Loucy (cell line): ENCODE data around the gene COL13A1.

ENCODE experiments used
- H2AFZ ChIP-seq: fragments of 200-600 bp; sonication (generic); 2 replicates; pipeline ENCODE4 v1.6.0; 2016; ENCODE audit warnings: antibody characterized with exemption, mild to moderate bottlenecking, low read length, moderate library complexity
- H3F3A ChIP-seq: fragments of 200-600 bp; 2 replicates; pipeline ENCODE4 v1.6.0; 2016; ENCODE audit warnings: antibody characterized with exemption, low read depth, mild to moderate bottlenecking
- H3K27me3 ChIP-seq: fragments of 200-600 bp; sonication (generic); 2 replicates; pipeline ENCODE4 v1.6.1; 2014; ENCODE audit warnings: low read length, mild to moderate bottlenecking; ENCODE audit not compliant: insufficient read depth, poor library complexity, severe bottlenecking
- H3K36me3 ChIP-seq: fragments of 200-600 bp; sonication (generic); 2 replicates; pipeline ENCODE4 v1.6.1; 2016; ENCODE audit warnings: low read length; ENCODE audit not compliant: insufficient read depth
- H3K4me1 ChIP-seq: fragments of 200-600 bp; sonication (generic); 2 replicates; pipeline ENCODE4 v1.5.1; 2014; ENCODE audit warnings: low read length, mild to moderate bottlenecking; ENCODE audit not compliant: insufficient read depth, poor library complexity, severe bottlenecking
- H3K4me2 ChIP-seq: fragments of 200-600 bp; sonication (generic); 2 replicates; pipeline ENCODE4 v1.6.0; 2014; ENCODE audit warnings: antibody characterized with exemption, low read length, low read depth, mild to moderate bottlenecking; ENCODE audit not compliant: poor library complexity, severe bottlenecking
- H3K4me3 ChIP-seq: fragments of 200-600 bp; sonication (generic); 2 replicates; pipeline ENCODE4 v1.5.1; 2014; ENCODE audit warnings: low read length, mild to moderate bottlenecking, mixed read lengths; ENCODE audit not compliant: poor library complexity, severe bottlenecking
- H3K79me2 ChIP-seq: fragments of 200-600 bp; sonication (generic); 2 replicates; pipeline ENCODE4 v1.6.1; 2014; ENCODE audit warnings: low read length; ENCODE audit not compliant: insufficient read depth
- H3K9ac ChIP-seq: fragments of 200-600 bp; sonication (generic); 2 replicates; pipeline ENCODE4 v1.6.0; 2014; ENCODE audit warnings: mild to moderate bottlenecking, low read depth, low read length, moderate library complexity; ENCODE audit not compliant: poor library complexity, severe bottlenecking
- H3K9me2 ChIP-seq: fragments of 200-600 bp; sonication (generic); replicated peaks from 2 replicates; pipeline ENCODE4 v1.6.1; 2016; ENCODE audit warnings: low read depth, low read length, mixed read lengths
- H3K9me3 ChIP-seq: fragments of 200-600 bp; sonication (generic); 2 replicates; pipeline ENCODE4 v1.6.1; 2014; ENCODE audit warnings: mild to moderate bottlenecking, antibody characterized with exemption, low read length, low read depth; ENCODE audit not compliant: insufficient read depth
- H4K20me1 ChIP-seq: fragments of 200-600 bp; sonication (generic); 2 replicates; pipeline ENCODE4 v1.6.0; 2014; ENCODE audit warnings: antibody characterized with exemption, low read length, mild to moderate bottlenecking; ENCODE audit not compliant: insufficient read depth, poor library complexity, severe bottlenecking
- CTCF ChIP-seq: fragments of 200-600 bp; sonication (generic); conservative IDR thresholded peaks from 2 replicates; pipeline ENCODE4 v1.5.1; 2014; ENCODE audit warnings: mild to moderate bottlenecking, antibody characterized with exemption, low read length
- EZH2phosphoT487 ChIP-seq: fragments of 200-600 bp; IDR thresholded peaks from 2 replicates; pipeline ENCODE4 v1.6.1; 2018; ENCODE audit warnings: antibody characterized with exemption, mild to moderate bottlenecking, moderate library complexity, borderline replicate concordance

Gene COL13A1

GRCh38 chr10:69848454-69848853, 46.7 kb downstream of the COL13A1 start:
- no peak for TF ChIP-seq EZH2phosphoT487
- TF ChIP-seq CTCF: no peak
- Histone ChIP-seq H3K79me2 (no peaks in the 10 kb centered on the region), H3K9ac (no peak overlapping the region)

GRCh38 chr10:69849825-69850224, 48.1 kb downstream of the COL13A1 start:
- Histone ChIP-seq H3K4me3 (no peak overlapping the region), H3K4me1 (peaks cover 12% of the 10 kb centered on the region), H3K27me3 (no peaks in the 10 kb centered on the region), H3K9ac (no peak overlapping the region), H4K20me1 (no peaks in the 10 kb centered on the region), H3K4me2 (no peak overlapping the region), H3K79me2 (no peaks in the 10 kb centered on the region), H3K9me3 (no peaks in the 10 kb centered on the region), H3K36me3 (no peaks in the 10 kb centered on the region), H3K9me2 (no peaks in the 10 kb centered on the region), H2AFZ (no peak overlapping the region), H3F3A (no peaks in the 10 kb centered on the region)
- TF ChIP-seq CTCF (no peak), EZH2phosphoT487 (no peak)

More at GRCh38 chr10:69848454-69848853, 46.7 kb downstream of the COL13A1 start:
- Histone ChIP-seq H3K9me3 (no peaks in the 10 kb centered on the region), H3K4me1 (peaks cover 12% of the 10 kb centered on the region), H3K36me3 (no peaks in the 10 kb centered on the region), H3K9me2 (no peaks in the 10 kb centered on the region), H4K20me1 (no peaks in the 10 kb centered on the region), H3K27me3 (no peaks in the 10 kb centered on the region), H3F3A (no peaks in the 10 kb centered on the region), H3K4me3 (no peak overlapping the region), H3K4me2 (no peak overlapping the region), H2AFZ (no peak overlapping the region)

GRCh38 chr10:69850440-69850839, 48.7 kb downstream of the COL13A1 start:
- Histone ChIP-seq H3K79me2 (no peaks in the 10 kb centered on the region), H3K36me3 (no peaks in the 10 kb centered on the region), H3K4me2 (no peak overlapping the region), H3K4me3 (no peak overlapping the region), H2AFZ (no peak overlapping the region), H3K27me3 (no peaks in the 10 kb centered on the region), H4K20me1 (no peaks in the 10 kb centered on the region), H3K9me2 (no peaks in the 10 kb centered on the region), H3F3A (no peaks in the 10 kb centered on the region), H3K9ac (no peak overlapping the region), H3K4me1 (peaks cover 12% of the 10 kb centered on the region), H3K9me3 (no peaks in the 10 kb centered on the region)
- TF ChIP-seq EZH2phosphoT487: no peak
- TF ChIP-seq CTCF: no peak
